AG04450 (cell line): ENCODE data around the gene S100A6. TPM values are rescaled to one million over a fixed set of nuclear protein-coding genes. Genes with fewer than 3 reads are reported as not detected.

Source experiments
- CTCF ChIA-PET: fragments of 300-600, 350-600 bp; formaldehyde crosslinking; extraction: SDS; loops from one replicate; lab custom pipeline; 2022; ENCODE audit warnings: antibody characterized with exemption, inconsistent platforms; lab: Charles Lee
- POLR2A ChIA-PET: fragments of 350-600 bp; formaldehyde crosslinking; extraction: SDS; loops from one replicate; lab custom pipeline; 2021; ENCODE audit warnings: antibody characterized with exemption, inconsistent platforms; lab: Yijun Ruan, JAX
- DNase-seq: peaks from one replicate; pipeline ENCODE4 v3.0.0-alpha.2; 2011; ENCODE audit warnings: low read depth, low spot score
- H3K27ac ChIP-seq: one replicate; pipeline ENCODE4 v1.5.1; 2012; ENCODE audit warnings: low read depth, low read length, control low read depth
- H3K27me3 ChIP-seq: one replicate; pipeline ENCODE4 v1.6.0; 2012; ENCODE audit warnings: low read length; ENCODE audit not compliant: control insufficient read depth, insufficient read depth
- H3K4me3 ChIP-seq: 2 replicates; pipeline ENCODE4 v1.5.1; 2011; ENCODE audit warnings: mild to moderate bottlenecking, low read depth, low read length, control low read depth
- H3K9me3 ChIP-seq: 2 replicates; pipeline ENCODE4 v1.5.1; 2012; ENCODE audit warnings: low read length; ENCODE audit not compliant: control insufficient read depth, insufficient read depth
- CTCF ChIP-seq: IDR thresholded peaks from 2 replicates; pipeline ENCODE4 v1.5.1; 2011; ENCODE audit warnings: low read depth, low read length, control low read depth, inconsistent platforms
- polyA plus RNA-seq: library from polyadenylated mRNA; depleted of rRNA; stranded (reverse); fragments of >200 nt; gene quantifications from 2 replicates; pipeline ENCODE4 v1.2.3, GENCODE V29; 2011

The S100A6 gene
- polyA plus RNA-seq, 1 experiment: 1,379 TPM

- no peak for TF ChIP-seq CTCF
- ChIA-PET POLR2A (no interaction called here), CTCF (interaction anchor here (0.7 to 1.3 kb wide), 2 partner anchors 13 to 27 kb away, joined by 3 to 4 read pairs; no protein-coding TSS in a partner anchor)
Observed at GRCh38 chr1:153537376-153537730, 1.6 kb upstream of the S100A6 start.

GRCh38 chr1:153536671-153537375 is 1.0 kb upstream of the S100A6 start:
- peak overlapping the region; percentile 98; the same call in 1 of the 2 replicates for H3K4me3 ChIP-seq
- POLR2A ChIA-PET: interaction anchor here (0.9 to 5.2 kb wide), 7 partner anchors 8 to 97 kb away, joined by 3 to 76 read pairs (median 9); partner anchors contain the start of genes S100A2 and S100A4
- H3K27ac ChIP-seq: peak overlapping the region; percentile 77

More at GRCh38 chr1:153537376-153537730, 1.6 kb upstream of the S100A6 start:
- Histone ChIP-seq H3K27ac (no peak overlapping the region), H3K4me3 (no peak overlapping the region), H3K27me3 (no peaks in the 10 kb centered on the region), H3K9me3 (no peaks in the 10 kb centered on the region; the same call in 1 of the 2 replicates)
- no peak for DNase-seq

GRCh38 chr1:153536012-153536670 is 350 bp upstream of the S100A6 start:
- no peaks in the 10 kb centered on the region; the same call in 1 of the 2 replicates for H3K9me3 ChIP-seq
- ChIA-PET POLR2A (interaction anchor here (0.8 to 5.2 kb wide), 9 partner anchors 9 to 98 kb away, joined by 3 to 76 read pairs (median 9); partner anchors contain the start of genes S100A1, S100A13, S100A2 and S100A4), CTCF (interaction anchor here (1.8 to 3.1 kb wide), 5 partner anchors 26 to 98 kb away, joined by 5 to 24 read pairs (median 11); partner anchors contain the start of genes CHTOP and S100A13)
- DNase-seq: peak; percentile 76
- TF ChIP-seq CTCF: no peak
- peak overlapping the region; percentile 98 for H3K4me3 ChIP-seq
- no peaks in the 10 kb centered on the region for H3K27me3 ChIP-seq
- peak overlapping the region; percentile 77 for H3K27ac ChIP-seq

More at GRCh38 chr1:153536671-153537375, 1.0 kb upstream of the S100A6 start:
- Histone ChIP-seq H3K27me3 (no peaks in the 10 kb centered on the region), H3K9me3 (no peaks in the 10 kb centered on the region; the same call in 1 of the 2 replicates)
- CTCF ChIA-PET: interaction anchor here (1.3 to 3.1 kb wide), 2 partner anchors 26 to 32 kb away, joined by 4 to 24 read pairs; no protein-coding TSS in a partner anchor
- DNase-seq: no peak
- TF ChIP-seq CTCF: no peak

- Histone ChIP-seq H3K27ac (peak overlapping the region; percentile 96), H3K27me3 (no peaks in the 10 kb centered on the region), H3K4me3 (peak overlapping the region; percentile 98), H3K9me3 (no peaks in the 10 kb centered on the region; the same call in 1 of the 2 replicates)
- no peak for DNase-seq
- ChIA-PET POLR2A (interaction anchor here (0.6 to 5.2 kb wide), 9 partner anchors 10 to 99 kb away, joined by 3 to 76 read pairs (median 9); partner anchors contain the start of genes CHTOP, S100A1, S100A13 and S100A2), CTCF (interaction anchor here (1.2 to 3.9 kb wide), 10 partner anchors 22 to 99 kb away, joined by 3 to 34 read pairs (median 8); partner anchors contain the start of genes CHTOP, S100A13, S100A16 and S100A2)
- TF ChIP-seq CTCF: no peak
Observed at GRCh38 chr1:153534925-153535241, 908 bp downstream of the S100A6 start.
